BJ (cell line): ENCODE measurements around the gene UNC119B. TPM values are rescaled to one million over a fixed set of nuclear protein-coding genes. Genes with fewer than 3 reads are reported as not detected.

Experiments
- CTCF ChIA-PET: fragments of 350-600 bp; formaldehyde crosslinking; extraction: SDS; loops from one replicate; lab custom pipeline; 2021; ENCODE audit warnings: antibody characterized with exemption, inconsistent platforms; lab: Yijun Ruan, JAX
- POLR2A ChIA-PET: fragments of 300-600 bp; sonication (Branson Sonifier 250); formaldehyde crosslinking; extraction: SDS; loops from one replicate; lab custom pipeline; 2021; ENCODE audit warnings: antibody characterized with exemption; lab: Charles Lee
- DNase-seq: peaks from one replicate; pipeline ENCODE4 v3.0.0-alpha.2; 2011; ENCODE audit warnings: low read depth
- H3K27me3 ChIP-seq: 2 replicates; pipeline ENCODE4 v1.6.0; 2011; ENCODE audit warnings: low read length; ENCODE audit not compliant: control insufficient read depth, insufficient read depth
- H3K36me3 ChIP-seq: 2 replicates; pipeline ENCODE4 v1.5.1; 2011; ENCODE audit warnings: low read length; ENCODE audit not compliant: control insufficient read depth, insufficient read depth
- H3K4me3 ChIP-seq: 2 replicates; pipeline ENCODE4 v1.5.1; 2011; ENCODE audit warnings: low read depth, mild to moderate bottlenecking, control low read depth, low read length
- CTCF ChIP-seq: IDR thresholded peaks from 2 replicates; pipeline ENCODE4 v1.5.1; 2011; ENCODE audit warnings: low read depth, mild to moderate bottlenecking, control low read depth, inconsistent platforms, low read length, moderate library complexity; ENCODE audit not compliant: insufficient read depth
- polyA plus RNA-seq: library from polyadenylated mRNA; depleted of rRNA; stranded (reverse); fragments of >200 nt; gene quantifications from 2 replicates; pipeline ENCODE4 v1.2.3, GENCODE V29; 2011

Gene UNC119B
- polyA plus RNA-seq, 1 experiment: 32.0 TPM

- ChIA-PET CTCF (interaction anchor here (1.5 kb wide), 1 partner anchor 45 kb away, joined by 4 read pairs; no protein-coding TSS in a partner anchor), POLR2A (no interaction called here)
- TF ChIP-seq CTCF: no peak
- DNase-seq: no peak
- H3K27me3 ChIP-seq: no peaks in the 10 kb centered on the region
- no peak overlapping the region for H3K4me3 ChIP-seq
- H3K36me3 ChIP-seq: peaks cover 15% of the 10 kb centered on the region
Measured at GRCh38 chr12:120693848-120694247, 16.4 kb upstream of the UNC119B start.

GRCh38 chr12:120696626-120697025 is 13.6 kb upstream of the UNC119B start:
- ChIA-PET CTCF (no interaction called here), POLR2A (no interaction called here)
- no peak for TF ChIP-seq CTCF
- no peaks in the 10 kb centered on the region for H3K27me3 ChIP-seq
- DNase-seq: no peak
- peaks cover 27% of the 10 kb centered on the region for H3K36me3 ChIP-seq
- H3K4me3 ChIP-seq: no peak overlapping the region

GRCh38 chr12:120697344-120697743 is 12.9 kb upstream of the UNC119B start:
- CTCF ChIA-PET: interaction anchor here (0.7 to 1.8 kb wide), 2 partner anchors 12 to 13 kb away, joined by 3 to 6 read pairs; partner anchors contain the start of gene UNC119B

GRCh38 chr12:120698665-120699064 is 11.6 kb upstream of the UNC119B start:
- ChIA-PET POLR2A (no interaction called here), CTCF (interaction anchor here (0.5 to 1.8 kb wide), 5 partner anchors 11 to 115 kb away, joined by 3 to 6 read pairs (median 5); partner anchors contain the start of gene UNC119B)
- TF ChIP-seq CTCF: no peak
- DNase-seq: no peak
- H3K4me3 ChIP-seq: no peak overlapping the region
- H3K36me3 ChIP-seq: peaks cover 29% of the 10 kb centered on the region
- H3K27me3 ChIP-seq: no peaks in the 10 kb centered on the region

More at GRCh38 chr12:120697344-120697743, 12.9 kb upstream of the UNC119B start:
- H3K36me3 ChIP-seq: peaks cover 27% of the 10 kb centered on the region
- no peak overlapping the region for H3K4me3 ChIP-seq
- no peak for DNase-seq
- H3K27me3 ChIP-seq: no peaks in the 10 kb centered on the region
- POLR2A ChIA-PET: no interaction called here
- no peak for TF ChIP-seq CTCF

- CTCF ChIA-PET: interaction anchor here (1.8 kb wide), 1 partner anchor 116 kb away, joined by 5 read pairs; no protein-coding TSS in a partner anchor
- Histone ChIP-seq H3K36me3 (peaks cover 29% of the 10 kb centered on the region), H3K4me3 (no peak overlapping the region), H3K27me3 (no peaks in the 10 kb centered on the region)
- no peak for DNase-seq
- POLR2A ChIA-PET: no interaction called here
- no peak for TF ChIP-seq CTCF
Measured at GRCh38 chr12:120699553-120699952, 10.7 kb upstream of the UNC119B start.
